Posterior cingulate gyrus (tissue), 11 donors: ENCODE results near the gene EPHB2.
A peak's percentile ranks its signal among the peaks of the same experiment; 100 is the strongest.

Experiments
- DNase-seq, 10 donors: peaks; one replicate each; pipeline versions ENCODE4 v3.0.0 to v3.0.0-alpha.2; 2020 to 2021; ENCODE audit warnings: mixed read lengths in 3 of 10
- intact Hi-C: fragments of 100-400 bp; cut with DNase I; formaldehyde crosslinking; loops from one replicate; pipeline ENCODE4 v1.15.1; 2023

EPHB2 gene

GRCh38 chr1:22792396-22793160, 81.9 kb downstream of the EPHB2 start:
- no peak for DNase-seq
- intact Hi-C loops = no loop called here

GRCh38 chr1:22793647-22794046, 83.0 kb downstream of the EPHB2 start:
- intact Hi-C loops = no loop called here

GRCh38 chr1:22794647-22795365, 84.2 kb downstream of the EPHB2 start:
- intact Hi-C loops = no loop called here

More at GRCh38 chr1:22793647-22794046, 83.0 kb downstream of the EPHB2 start:
- DNase-seq = no peak

GRCh38 chr1:22795366-22795714, 84.7 kb downstream of the EPHB2 start:
- intact Hi-C loops = no loop called here
- DNase-seq = no peak

More at GRCh38 chr1:22794647-22795365, 84.2 kb downstream of the EPHB2 start:
- no peak for DNase-seq

- intact Hi-C loops = no loop called here
- no peak for DNase-seq
Observed at GRCh38 chr1:22796642-22797041, 86.0 kb downstream of the EPHB2 start.

GRCh38 chr1:22798083-22798482, 87.4 kb downstream of the EPHB2 start:
- no peak for DNase-seq
- intact Hi-C loops = no loop called here

GRCh38 chr1:22799971-22800370, 89.3 kb downstream of the EPHB2 start:
- DNase-seq = peak in 9 of 10 donors; percentile 40 to 94 (median 69)
- intact Hi-C loops = loop anchor here (10.0 kb wide), 1 partner anchor 55 kb away; no protein-coding TSS in a partner anchor

GRCh38 chr1:22800629-22801028, 90.0 kb downstream of the EPHB2 start:
- no peak for DNase-seq
- intact Hi-C loops = loop anchor here (10.0 kb wide), 1 partner anchor 54 kb away; no protein-coding TSS in a partner anchor

- DNase-seq = peak in 1 of 10 donors; percentile 50
- intact Hi-C loops = loop anchor here (10.0 kb wide), 1 partner anchor 53 kb away; no protein-coding TSS in a partner anchor
Observed at GRCh38 chr1:22801347-22801746, 90.7 kb downstream of the EPHB2 start.

GRCh38 chr1:22801761-22802160, 91.1 kb downstream of the EPHB2 start:
- peak in 2 of 10 donors; percentile 39 to 88 for DNase-seq

GRCh38 chr1:22803833-22804232, 93.2 kb downstream of the EPHB2 start:
- DNase-seq = peak in 1 of 10 donors; percentile 57
- intact Hi-C loops = loop anchor here (10.0 kb wide), 1 partner anchor 51 kb away; no protein-coding TSS in a partner anchor

More at GRCh38 chr1:22801761-22802160, 91.1 kb downstream of the EPHB2 start:
- intact Hi-C loops = loop anchor here (10.0 kb wide), 1 partner anchor 53 kb away; no protein-coding TSS in a partner anchor

- peak in 1 of 10 donors; percentile 43 for DNase-seq
- intact Hi-C loops = loop anchor here (10.0 kb wide), 1 partner anchor 50 kb away; no protein-coding TSS in a partner anchor
Observed at GRCh38 chr1:22804406-22804805, 93.8 kb downstream of the EPHB2 start.

- intact Hi-C loops = loop anchor here (10.0 kb wide), 1 partner anchor 50 kb away; no protein-coding TSS in a partner anchor
- DNase-seq = peak in 2 of 10 donors; percentile 69 to 79
Observed at GRCh38 chr1:22804969-22805671, 94.5 kb downstream of the EPHB2 start.

GRCh38 chr1:22805672-22806038, 95.0 kb downstream of the EPHB2 start:
- peak in 2 of 10 donors; percentile 47 to 61 for DNase-seq
- intact Hi-C loops = loop anchor here (10.0 kb wide), 1 partner anchor 49 kb away; no protein-coding TSS in a partner anchor

GRCh38 chr1:22806584-22806983, 95.9 kb downstream of the EPHB2 start:
- DNase-seq = peak in 9 of 10 donors; percentile 41 to 94 (median 66)
- intact Hi-C loops = loop anchor here (10.0 kb wide), 1 partner anchor 48 kb away; no protein-coding TSS in a partner anchor

GRCh38 chr1:22807340-22807739, 96.7 kb downstream of the EPHB2 start:
- intact Hi-C loops = loop anchor here (10.0 kb wide), 1 partner anchor 47 kb away; no protein-coding TSS in a partner anchor
- DNase-seq = peak in 1 of 10 donors; percentile 28

GRCh38 chr1:22808186-22808675, 97.6 kb downstream of the EPHB2 start:
- intact Hi-C loops = loop anchor here (10.0 kb wide), 1 partner anchor 47 kb away; no protein-coding TSS in a partner anchor
- DNase-seq = peak in 2 of 10 donors; percentile 31 to 59

- DNase-seq = peak; percentile 42 to 96 (median 68)
- intact Hi-C loops = loop anchor here (10.0 kb wide), 1 partner anchor 46 kb away; no protein-coding TSS in a partner anchor
Observed at GRCh38 chr1:22808676-22809483, 98.2 kb downstream of the EPHB2 start.

GRCh38 chr1:22809783-22810182, 99.1 kb downstream of the EPHB2 start:
- DNase-seq = no peak
- intact Hi-C loops = loop anchor here (10.0 kb wide), 1 partner anchor 45 kb away; no protein-coding TSS in a partner anchor
